GM18873 (cell line): ENCODE data around the gene PTPRM.

Experiments
- ATAC-seq: cut with Tn5 transposase; IDR thresholded peaks from one replicate; pipeline ENCODE4 v1.9.1; 2021; ENCODE audit warnings: mild to moderate bottlenecking, moderate library complexity, moderate number of reproducible peaks; ENCODE audit not compliant: unreplicated experiment, low FRiP score

Gene PTPRM

DNA sequence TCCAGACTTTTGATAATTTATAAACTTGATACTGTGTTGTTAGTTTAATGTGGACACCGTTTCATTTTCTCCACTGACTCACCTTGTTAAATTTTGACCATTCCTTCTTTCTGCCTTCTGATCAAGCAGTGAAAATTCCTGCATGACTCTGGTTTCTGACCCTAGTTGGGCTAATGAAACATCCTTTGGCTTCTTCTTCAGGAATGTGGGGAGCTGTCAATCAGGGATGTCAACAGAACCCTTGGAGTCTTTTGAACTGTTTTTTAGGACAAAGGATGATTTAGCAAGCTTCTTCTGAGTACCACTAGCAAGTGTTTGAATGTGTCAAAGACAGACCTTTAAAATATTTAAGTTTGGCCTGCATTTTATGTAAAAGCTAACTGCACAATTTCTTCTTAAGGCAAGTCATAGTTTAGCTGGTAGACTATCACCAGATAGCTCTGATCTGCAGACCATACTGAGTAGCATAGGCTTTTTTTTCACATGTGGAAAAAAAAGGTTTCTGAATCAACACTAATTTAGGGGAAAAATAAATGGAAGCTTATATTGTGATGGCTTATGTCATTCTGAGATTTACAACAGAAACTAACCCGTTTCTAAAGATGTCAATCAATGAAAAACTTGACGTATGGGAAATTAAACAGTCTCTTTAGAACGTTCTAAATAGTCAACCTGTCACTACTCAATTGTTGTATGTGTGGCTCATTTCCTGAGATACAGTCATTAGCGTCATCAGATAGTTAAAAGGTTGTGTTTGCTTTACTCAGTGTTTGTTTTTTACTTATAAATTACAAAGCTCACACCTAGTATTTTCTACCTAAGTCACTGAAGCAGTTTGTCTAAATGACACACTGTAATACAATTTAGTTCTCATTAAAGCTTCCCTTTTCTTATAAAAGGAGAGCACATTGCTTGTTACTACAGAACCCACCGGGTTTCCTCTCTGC, 311.4 kb downstream of the PTPRM start:
- no peak for ATAC-seq

DNA sequence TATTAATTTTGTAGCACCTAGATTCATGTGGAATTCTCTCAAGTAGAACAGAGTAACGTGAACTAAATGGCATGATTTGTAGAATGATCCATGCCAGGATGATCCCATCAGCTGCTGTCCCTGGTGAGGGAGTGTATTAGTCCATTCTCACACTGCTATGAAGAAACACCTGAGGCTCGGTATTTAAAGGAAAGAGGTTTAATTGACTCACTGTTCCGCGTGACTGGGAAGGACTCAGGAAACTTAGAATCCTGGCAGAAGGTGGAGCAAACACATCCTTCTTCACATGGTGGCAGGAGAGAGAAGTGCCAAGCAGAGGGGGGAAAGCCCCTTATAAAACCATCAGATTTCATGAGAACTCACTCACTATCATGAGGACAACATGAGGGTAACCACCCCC, 312.6 kb downstream of the PTPRM start:
- ATAC-seq = no peak

DNA sequence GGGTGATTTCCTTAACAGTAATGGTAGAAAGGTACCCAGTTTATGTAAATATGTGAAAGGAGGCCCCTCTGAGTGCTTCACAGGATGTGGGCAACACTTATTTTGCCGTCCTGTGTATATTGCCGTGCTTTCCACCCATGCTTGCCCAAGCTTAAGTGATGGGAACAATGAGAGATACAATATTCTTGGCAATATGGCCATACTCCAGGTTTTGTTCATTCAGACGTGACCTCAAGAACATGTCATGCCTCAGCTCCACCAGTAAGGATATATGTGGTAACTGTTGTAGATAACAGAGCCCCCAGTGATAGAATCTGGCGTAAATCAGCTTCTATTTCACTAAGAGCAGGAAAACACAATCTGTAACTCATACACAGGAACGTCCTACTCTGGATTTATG, 318.7 kb downstream of the PTPRM start:
- no peak for ATAC-seq

DNA sequence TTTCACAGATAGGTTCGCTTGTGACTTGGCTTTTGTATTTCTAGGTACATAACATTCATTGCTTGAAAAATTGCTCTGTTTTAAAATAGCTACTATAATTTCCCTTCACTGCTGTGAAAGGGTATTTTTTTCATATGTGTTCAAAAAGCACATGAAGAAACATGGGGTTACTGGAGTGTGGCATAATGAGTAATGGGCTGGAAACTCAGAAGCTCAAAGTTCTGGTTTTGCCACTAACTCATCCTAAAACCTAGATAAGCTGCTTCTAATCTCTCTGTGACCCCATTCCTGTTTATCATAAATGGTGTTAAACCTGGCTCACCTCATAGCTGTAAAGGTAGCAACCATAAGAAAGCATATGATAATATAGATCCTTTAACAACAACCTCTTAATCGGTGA, 319.3 kb downstream of the PTPRM start:
- no peak for ATAC-seq

DNA sequence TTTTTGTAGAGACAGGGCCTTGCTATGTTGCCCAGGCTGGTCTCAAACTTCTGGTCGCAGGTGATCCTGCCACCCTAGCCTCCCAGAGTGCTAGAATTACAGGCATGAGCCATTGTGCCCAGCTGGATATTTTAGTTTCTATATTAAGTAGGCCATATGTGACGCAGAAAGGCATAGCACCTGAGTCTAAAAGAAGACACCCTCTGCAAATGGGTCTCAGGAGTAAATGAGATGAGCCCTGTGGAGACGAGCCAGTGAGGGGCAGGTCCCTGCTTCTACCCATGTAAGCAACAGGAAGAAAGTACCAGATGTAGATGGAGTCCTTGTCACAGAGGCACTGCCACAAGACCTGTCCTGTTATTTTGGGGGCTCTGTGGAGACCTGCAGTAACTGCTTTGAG, 322.4 kb downstream of the PTPRM start:
- no peak for ATAC-seq

DNA sequence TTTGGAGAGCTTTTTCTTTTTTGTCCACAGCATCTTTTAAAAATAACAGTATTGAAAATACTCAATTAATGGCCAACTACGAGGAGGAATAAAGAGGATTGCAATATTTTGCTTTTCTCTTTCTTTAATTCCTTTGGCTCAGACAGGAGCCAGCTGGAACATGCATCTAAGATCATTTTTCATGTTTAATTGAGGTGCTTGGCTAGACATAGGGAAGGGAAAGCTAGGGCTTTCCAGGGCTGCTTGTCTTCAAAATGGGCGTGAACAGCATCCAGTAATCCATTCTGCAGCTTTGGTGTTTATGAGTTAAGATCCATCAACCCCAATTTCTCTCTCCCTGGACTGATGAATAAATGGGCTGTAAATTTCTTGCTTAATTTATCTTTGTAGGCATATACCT, 323.0 kb downstream of the PTPRM start:
- ATAC-seq = no peak

DNA sequence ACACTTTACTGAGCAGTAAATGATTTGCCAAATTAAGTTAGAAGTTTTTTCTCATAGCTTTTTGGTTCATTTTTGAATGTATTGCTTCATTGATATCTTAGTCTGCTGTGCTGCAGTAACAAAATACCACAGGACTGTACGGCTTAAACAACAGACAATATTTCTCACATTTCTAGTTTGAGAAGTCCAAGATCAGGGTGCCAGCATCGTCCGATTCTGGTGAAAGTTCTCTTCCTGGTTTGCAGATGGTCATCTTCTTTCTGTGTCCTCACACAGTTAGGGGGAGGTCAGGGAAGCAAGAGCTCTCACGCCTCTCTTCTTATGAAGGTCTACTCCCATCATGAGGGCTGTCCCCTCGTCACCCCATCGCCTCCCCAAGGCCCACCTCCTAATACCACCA, 325.4 kb downstream of the PTPRM start:
- no peak for ATAC-seq

DNA sequence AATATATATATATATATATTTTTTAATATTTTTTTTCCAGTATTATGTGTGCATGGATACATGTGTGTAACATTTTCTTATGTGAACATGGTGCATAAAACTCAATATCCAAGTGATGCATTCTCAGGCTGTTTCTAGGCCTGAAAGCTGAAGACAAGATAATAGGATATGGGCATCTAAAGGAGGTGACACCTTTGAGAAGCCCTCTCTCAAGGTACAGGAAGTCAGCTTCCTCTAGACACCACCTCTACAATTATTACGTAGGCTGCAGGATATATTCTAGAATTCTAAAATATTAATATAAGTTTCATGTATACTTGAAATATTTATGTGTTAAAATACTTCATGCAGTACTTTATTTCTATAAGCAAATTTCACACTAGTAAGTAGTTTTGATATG, 327.5 kb downstream of the PTPRM start:
- ATAC-seq = no peak

DNA sequence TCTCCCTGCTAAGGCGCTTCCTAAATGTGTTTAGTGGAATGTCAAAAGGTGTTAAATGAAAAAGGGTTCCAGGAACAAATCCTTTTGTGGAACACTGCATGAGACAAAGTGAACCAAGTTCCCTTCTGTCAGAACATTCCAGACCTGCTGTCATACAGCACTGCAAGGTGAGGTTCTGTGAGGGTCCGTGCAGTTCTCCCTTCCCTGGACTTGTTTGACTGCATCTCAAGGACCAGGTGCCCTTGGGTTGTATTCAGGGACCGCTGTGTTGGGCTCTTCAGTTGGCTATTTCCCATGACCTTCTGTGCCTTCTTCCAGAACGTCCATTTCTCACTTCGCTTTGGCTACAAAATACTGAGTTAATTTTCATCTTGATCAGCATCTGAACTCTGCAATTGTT, 328.2 kb downstream of the PTPRM start:
- no peak for ATAC-seq

DNA sequence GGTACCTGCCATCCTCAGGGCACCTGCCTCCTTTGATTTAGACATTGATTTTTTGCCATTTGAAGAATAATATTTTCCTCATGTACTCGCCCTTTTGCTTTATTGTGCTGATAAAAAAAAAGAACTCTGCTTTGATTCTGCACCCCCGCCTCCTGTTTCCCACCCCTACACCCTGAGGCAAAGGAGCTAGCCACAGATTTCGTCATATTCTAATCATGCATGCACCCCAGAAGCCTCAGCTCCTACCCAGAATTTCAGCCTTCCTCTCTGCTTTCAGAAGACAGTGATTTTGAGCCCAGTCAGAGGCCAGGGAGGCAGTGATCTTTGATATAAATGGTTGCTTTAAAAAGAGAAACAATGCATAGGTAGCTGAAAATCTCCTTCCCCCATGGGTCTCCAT, 329.0 kb downstream of the PTPRM start:
- no peak for ATAC-seq

DNA sequence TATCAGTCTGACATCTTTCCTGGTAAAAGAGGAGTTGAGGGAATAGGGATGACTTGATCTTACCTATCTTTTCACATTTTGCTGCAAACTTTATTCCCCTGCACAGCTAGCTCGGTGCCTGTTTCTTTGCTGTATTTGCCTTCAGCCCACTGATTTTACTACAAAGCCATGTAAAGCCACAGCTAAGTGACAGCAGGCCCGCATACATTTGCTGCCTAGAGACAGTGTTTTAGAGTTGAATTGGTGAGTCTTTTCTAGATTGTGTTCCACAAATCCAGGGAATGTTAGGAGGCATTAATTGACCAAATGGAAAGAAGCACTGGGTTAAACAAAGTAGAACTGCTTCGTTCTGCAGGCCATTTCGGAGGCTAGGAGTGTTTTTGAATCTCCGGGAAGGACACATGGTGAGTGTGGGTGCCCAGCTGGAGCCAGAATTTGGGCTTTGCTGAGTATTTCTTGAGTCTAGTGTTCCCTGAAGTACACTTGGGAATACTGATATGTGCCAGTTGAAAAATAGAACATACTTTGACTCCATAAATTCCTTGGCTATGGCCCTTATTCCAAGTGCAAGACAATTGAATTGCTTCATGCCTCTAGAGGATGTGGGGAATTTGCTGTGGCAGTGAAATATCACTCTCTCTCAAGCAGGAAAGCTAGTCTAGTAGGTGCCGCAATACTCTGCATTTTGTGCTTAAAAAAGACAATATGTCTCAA, 329.8 kb downstream of the PTPRM start:
- no peak for ATAC-seq

DNA sequence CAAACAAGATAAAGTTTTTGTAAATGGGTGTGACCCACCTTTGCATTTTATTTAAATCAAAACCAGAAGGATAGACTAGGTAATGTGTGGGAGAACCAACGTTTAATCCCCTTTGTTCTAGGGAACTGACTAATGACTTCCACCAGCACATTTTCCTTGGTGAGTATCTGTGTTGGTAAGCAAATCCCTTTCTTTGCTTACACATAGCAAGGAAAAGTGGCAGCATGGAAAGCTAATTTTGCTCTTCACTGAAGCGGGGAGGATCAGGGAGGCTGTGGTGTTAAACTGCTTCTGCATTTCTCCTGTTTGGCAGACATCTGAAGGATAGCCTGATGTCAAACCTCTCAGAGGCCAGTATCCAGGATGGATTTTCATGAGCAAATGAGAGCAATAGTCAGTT, 331.1 kb downstream of the PTPRM start:
- ATAC-seq = no peak

DNA sequence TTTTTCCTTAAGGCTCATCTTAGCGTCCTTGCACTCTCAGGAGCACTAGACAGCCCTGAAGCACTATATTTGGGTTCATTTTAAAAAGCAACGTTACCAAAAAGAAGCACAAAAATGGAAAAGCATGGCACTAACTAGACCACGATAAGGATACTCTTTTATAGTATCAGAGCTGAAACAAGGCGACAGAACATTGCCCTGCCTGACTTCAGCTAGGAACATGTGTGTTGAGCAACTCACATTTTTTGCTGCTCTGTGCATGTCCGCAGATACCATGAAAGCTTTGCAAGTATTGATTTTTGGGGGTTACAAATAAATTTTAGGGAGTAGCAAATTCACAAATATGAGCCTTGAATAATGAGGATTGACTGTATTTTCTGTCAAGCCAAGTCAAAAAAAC, 332.0 kb downstream of the PTPRM start:
- ATAC-seq = no peak

DNA sequence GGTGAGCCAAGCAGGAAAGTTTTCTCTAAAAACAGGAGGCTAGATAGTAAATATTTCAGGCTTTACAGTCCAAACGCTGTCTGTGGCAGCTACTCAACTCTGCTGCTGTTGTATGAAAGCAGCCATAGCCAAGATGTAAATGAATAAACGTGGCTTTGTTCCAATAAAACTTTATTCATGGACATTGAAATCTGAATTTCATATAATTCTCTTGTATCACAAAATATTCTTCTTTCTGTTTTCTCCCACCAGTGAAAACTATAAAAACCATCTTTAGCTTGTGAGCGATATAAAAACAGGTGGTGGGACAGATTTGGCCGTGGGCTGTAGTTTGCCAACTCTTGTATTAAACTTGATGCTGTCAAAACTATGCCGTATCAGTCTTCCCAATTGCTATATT, 333.0 kb downstream of the PTPRM start:
- ATAC-seq = no peak

DNA sequence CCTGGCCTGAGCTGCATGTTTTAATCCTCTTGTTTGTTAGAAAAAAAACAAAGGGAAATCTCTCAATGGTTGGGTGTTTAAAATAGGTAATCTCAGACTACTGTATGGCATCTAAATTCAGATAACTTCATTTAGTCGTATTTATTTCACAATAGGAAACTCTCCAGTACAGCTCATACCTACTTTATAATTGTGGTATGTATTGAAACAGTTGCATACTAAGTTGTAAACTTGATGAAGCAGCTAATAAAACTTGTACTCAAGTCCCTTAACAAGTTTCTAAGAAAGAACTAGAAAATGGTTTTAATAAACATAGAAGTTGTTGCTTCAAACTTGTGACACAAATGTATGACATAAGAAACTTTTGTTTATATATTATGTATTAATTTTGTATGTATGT, 334.5 kb downstream of the PTPRM start:
- ATAC-seq = no peak

DNA sequence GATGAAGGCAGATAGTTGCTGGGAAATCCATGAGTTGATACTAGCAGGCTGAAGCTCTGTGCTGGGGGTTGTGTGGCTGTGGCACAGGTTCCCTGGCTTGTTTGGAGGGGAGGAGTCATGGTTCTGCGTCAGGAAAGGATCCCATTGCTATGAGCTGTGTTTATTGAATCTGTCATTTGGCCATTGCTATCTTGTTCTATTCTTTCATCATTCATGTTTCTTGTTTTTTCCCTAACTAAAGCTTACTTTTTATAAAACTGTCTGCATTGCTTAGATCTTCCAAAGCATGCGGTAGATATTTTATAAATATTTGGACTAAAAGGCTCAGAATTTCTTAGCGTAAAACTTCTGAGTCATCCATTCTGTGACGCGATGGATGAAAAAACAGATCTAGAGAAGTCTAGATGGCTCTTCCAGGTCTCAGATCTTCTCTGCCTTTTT, 335.3 kb downstream of the PTPRM start:
- no peak for ATAC-seq

DNA sequence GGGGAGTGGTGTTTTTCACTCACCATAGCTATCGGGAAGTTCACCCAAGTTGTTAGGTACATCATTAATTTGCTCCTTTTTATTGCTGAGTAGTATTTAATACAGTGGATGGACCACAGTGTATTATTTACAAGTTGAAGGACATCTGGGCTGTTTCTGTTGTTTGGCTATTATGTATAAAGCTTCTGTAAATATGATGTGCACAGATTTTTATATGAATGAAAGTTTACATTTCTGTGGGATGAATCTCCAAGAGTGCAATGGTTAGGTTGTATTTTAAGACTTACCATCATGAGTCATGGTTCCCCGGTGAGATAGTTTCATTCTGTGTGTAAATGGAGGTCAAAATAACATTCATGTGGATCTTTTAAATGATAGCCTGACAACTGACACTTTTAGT, 337.4 kb downstream of the PTPRM start:
- no peak for ATAC-seq

DNA sequence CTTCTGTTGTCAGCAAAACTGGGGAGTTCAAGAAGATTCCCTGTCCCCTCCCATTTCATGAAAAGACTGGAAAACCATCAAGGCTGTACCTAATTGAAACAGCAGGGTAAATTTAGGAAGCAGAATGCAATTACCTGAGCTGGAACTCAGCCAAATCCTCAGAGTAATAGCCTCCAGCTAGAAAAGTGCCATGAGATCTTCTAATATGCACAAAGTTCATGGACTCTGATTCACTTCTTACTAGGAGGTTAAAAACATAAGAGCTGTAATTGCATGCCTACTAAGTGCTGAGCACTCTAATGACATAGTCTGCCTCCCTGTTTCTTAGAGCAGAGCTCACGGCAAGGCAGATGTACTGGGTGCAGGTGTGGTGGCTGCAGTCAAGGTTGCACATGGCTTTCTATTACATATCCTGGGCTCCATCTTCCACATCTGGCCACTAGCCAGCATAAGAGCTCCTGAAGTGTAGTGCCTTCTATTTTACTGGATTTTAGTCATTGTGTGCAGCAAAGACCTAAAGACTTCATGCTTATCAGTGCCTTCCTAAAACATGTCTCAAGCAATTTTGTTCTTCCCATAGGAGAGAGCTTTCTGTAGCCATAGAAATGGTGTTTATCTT, 341.7 kb downstream of the PTPRM start:
- no peak for ATAC-seq

DNA sequence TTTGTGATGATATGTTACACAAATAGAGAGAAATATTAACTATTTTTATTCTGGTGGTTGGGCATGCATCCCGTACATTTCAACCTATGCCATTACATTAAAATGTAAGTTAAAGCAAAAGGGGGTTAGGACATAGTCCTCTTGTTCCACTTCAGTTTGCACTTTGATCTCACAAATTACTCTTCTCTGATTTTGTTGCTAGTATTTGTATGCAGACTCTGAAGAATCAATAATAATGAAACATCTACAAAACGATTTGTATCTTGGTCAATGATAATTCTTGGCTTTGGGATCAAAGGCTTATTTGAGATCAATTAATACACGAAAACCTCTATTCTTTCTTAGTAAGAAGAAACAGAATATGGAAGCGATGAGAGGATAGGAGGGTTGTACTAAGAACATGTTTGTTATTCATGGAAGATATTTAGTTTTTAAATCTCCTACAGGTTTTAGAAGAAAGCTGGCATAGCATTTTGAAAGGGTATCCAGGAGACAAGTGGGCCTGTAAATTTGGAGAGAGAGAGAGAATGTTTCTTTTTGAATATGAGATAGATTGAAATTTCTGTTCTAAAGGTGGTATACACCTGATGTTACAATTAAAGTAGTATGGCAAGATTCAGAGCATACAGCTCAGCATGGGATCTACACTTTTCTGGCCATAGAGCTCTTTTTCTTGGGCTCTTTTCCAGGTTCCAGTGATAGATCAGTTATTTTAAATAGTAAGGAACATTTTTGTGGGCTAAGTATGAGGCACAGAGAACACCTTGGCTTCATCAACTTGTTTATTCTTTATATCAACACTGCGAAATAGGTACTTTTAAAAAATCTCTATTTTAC, 347.9 kb downstream of the PTPRM start:
- ATAC-seq = no peak

DNA sequence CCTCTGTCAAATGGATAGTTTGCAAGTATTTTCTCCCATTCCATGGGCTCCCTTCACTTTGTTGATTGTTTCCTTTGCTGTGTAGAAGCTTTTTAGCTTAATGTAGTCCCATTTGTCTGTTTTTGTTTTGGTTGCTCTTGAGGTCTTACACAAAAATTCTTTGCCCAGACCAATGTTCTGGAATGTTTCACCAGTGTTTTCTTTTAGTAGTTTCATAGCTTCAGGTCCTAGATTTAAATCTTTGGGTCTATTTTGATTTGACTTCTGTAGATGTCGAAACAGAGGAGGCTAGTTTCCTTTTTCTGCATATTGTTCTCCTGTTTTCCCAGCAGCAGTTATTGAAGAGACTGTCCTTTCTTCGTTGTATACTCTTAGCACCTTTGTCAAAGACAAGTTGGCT, 351.6 kb downstream of the PTPRM start:
- no peak for ATAC-seq

DNA sequence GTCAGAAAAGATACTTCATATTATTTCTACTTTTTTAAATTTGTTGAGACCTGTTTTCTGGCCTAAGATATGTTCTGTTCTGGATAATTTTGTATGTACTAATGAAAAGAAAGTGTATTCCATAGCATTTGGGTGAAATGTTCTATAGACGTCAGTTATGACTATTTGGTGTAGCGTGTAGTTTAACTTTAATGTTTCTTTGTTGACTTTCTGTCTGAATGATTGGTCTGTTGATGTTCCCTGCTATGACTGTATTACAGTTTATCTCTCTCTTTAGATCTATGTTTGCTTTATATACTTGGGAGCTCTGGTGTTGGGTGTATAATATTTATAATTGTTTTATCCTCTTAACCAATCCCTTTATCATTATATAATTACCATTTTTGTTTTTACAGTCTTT, 352.4 kb downstream of the PTPRM start:
- no peak for ATAC-seq
